Mucosa of stomach (tissue), 1 donor: ENCODE measurements around the gene ZNF280B.
"Not testable (repeated sequence)": the region's sequence is repeated elsewhere in the genome, so short reads cannot be mapped to it uniquely, and the experiment has no call there.

Experiments used
- H3K27me3 ChIP-seq: one replicate; pipeline ENCODE4 v1.7.0; 2013; ENCODE audit warnings: mild to moderate bottlenecking, low read length; ENCODE audit not compliant: control insufficient read depth, insufficient read depth
- H3K36me3 ChIP-seq: one replicate; pipeline ENCODE4 v1.7.0; 2013; ENCODE audit warnings: low read length; ENCODE audit not compliant: control insufficient read depth, insufficient read depth
- H3K4me1 ChIP-seq: one replicate; pipeline ENCODE4 v1.7.0; 2013; ENCODE audit warnings: mild to moderate bottlenecking, low read length; ENCODE audit not compliant: control insufficient read depth, insufficient read depth
- H3K4me3 ChIP-seq: one replicate; pipeline ENCODE4 v1.7.0; 2013; ENCODE audit warnings: low read length
- H3K9ac ChIP-seq: one replicate; pipeline ENCODE4 v1.7.0; 2013; ENCODE audit warnings: mild to moderate bottlenecking, low read length, moderate library complexity
- H3K9me3 ChIP-seq: one replicate; pipeline ENCODE4 v1.7.0; 2013; ENCODE audit warnings: mild to moderate bottlenecking, low read length, moderate library complexity; ENCODE audit not compliant: control insufficient read depth
- donor health status: Pancreatic carcinoma.

Gene ZNF280B

GRCh38 chr22:22532547-22533071 lies 24.1 kb upstream of the ZNF280B start:
- not testable (repeated sequence) for H3K9me3 ChIP-seq, H3K4me1 ChIP-seq, H3K4me3 ChIP-seq

GRCh38 chr22:22531770-22532546 lies 23.4 kb upstream of the ZNF280B start:
- H3K4me3 ChIP-seq: no peak overlapping the region
- H3K9me3 ChIP-seq: no peaks in the 10 kb centered on the region
- no peaks in the 10 kb centered on the region for H3K27me3 ChIP-seq
- H3K4me1 ChIP-seq: no peaks in the 10 kb centered on the region
- no peaks in the 10 kb centered on the region for H3K36me3 ChIP-seq
- H3K9ac ChIP-seq: no peak overlapping the region

More at GRCh38 chr22:22532547-22533071, 24.1 kb upstream of the ZNF280B start:
- H3K9ac ChIP-seq, H3K36me3 ChIP-seq, H3K27me3 ChIP-seq: not testable (repeated sequence)

GRCh38 chr22:22528780-22529179 lies 20.2 kb upstream of the ZNF280B start:
- Histone ChIP-seq H3K4me1 (no peaks in the 10 kb centered on the region), H3K9me3 (no peaks in the 10 kb centered on the region), H3K27me3 (no peaks in the 10 kb centered on the region), H3K36me3 (no peaks in the 10 kb centered on the region), H3K4me3 (no peak overlapping the region), H3K9ac (no peak overlapping the region)

- no peak overlapping the region for H3K9ac ChIP-seq
- H3K4me3 ChIP-seq: no peak overlapping the region
- H3K9me3 ChIP-seq: no peaks in the 10 kb centered on the region
- no peaks in the 10 kb centered on the region for H3K27me3 ChIP-seq
- H3K4me1 ChIP-seq: no peaks in the 10 kb centered on the region
- H3K36me3 ChIP-seq: no peaks in the 10 kb centered on the region
These were observed 18.8 kb upstream of the ZNF280B start for GRCh38 chr22:22527312-22527711.

GRCh38 chr22:22526125-22526912 lies 17.8 kb upstream of the ZNF280B start:
- Histone ChIP-seq H3K9ac (no peak overlapping the region), H3K9me3 (no peaks in the 10 kb centered on the region), H3K36me3 (no peaks in the 10 kb centered on the region), H3K27me3 (no peaks in the 10 kb centered on the region), H3K4me3 (no peak overlapping the region), H3K4me1 (no peaks in the 10 kb centered on the region)

GRCh38 chr22:22523494-22523893 lies 15.0 kb upstream of the ZNF280B start:
- Histone ChIP-seq H3K9me3 (no peaks in the 10 kb centered on the region), H3K4me3 (no peak overlapping the region), H3K9ac (no peak overlapping the region), H3K36me3 (no peaks in the 10 kb centered on the region), H3K27me3 (no peaks in the 10 kb centered on the region), H3K4me1 (peaks cover 4% of the 10 kb centered on the region)

GRCh38 chr22:22521631-22522030 lies 13.1 kb upstream of the ZNF280B start:
- no peak overlapping the region for H3K4me3 ChIP-seq
- H3K9ac ChIP-seq: no peak overlapping the region
- H3K36me3 ChIP-seq: no peaks in the 10 kb centered on the region
- no peaks in the 10 kb centered on the region for H3K27me3 ChIP-seq
- H3K9me3 ChIP-seq: no peaks in the 10 kb centered on the region
- peaks cover 4% of the 10 kb centered on the region for H3K4me1 ChIP-seq

GRCh38 chr22:22520667-22521602 lies 12.4 kb upstream of the ZNF280B start:
- Histone ChIP-seq H3K4me1 (peaks cover 4% of the 10 kb centered on the region), H3K9ac (no peak overlapping the region), H3K27me3 (no peaks in the 10 kb centered on the region), H3K36me3 (no peaks in the 10 kb centered on the region), H3K9me3 (no peaks in the 10 kb centered on the region), H3K4me3 (no peak overlapping the region)

- peaks cover 4% of the 10 kb centered on the region for H3K4me1 ChIP-seq
- H3K9ac ChIP-seq: no peak within 1 kb of the TSS
- H3K36me3 ChIP-seq: no peaks in the 10 kb centered on the region
- H3K27me3 ChIP-seq: no peaks in the 10 kb centered on the region
- H3K4me3 ChIP-seq: no peak within 1 kb of the TSS
- H3K9me3 ChIP-seq: no peaks in the 10 kb centered on the region
These were observed 11.6 kb upstream of the ZNF280B start, which contains the start of gene ZNF280A for GRCh38 chr22:22520020-22520656. Gene ZNF280A, minus strand, starts transcription at chr22:22520270. Its CDS starts 4,640 bp downstream, at chr22:22515630.

- Histone ChIP-seq H3K4me1 (peaks cover 4% of the 10 kb centered on the region), H3K9ac (no peak overlapping the region)
These were observed 11.0 kb upstream of the ZNF280B start for GRCh38 chr22:22519591-22519990.

GRCh38 chr22:22516992-22517391 lies 8.4 kb upstream of the ZNF280B start:
- no peak overlapping the region for H3K9ac ChIP-seq
- H3K36me3 ChIP-seq: no peaks in the 10 kb centered on the region
- peaks cover 4% of the 10 kb centered on the region for H3K4me1 ChIP-seq
- H3K9me3 ChIP-seq: no peaks in the 10 kb centered on the region
- H3K27me3 ChIP-seq: no peaks in the 10 kb centered on the region
- no peak overlapping the region for H3K4me3 ChIP-seq

More at GRCh38 chr22:22519591-22519990, 11.0 kb upstream of the ZNF280B start:
- Histone ChIP-seq H3K27me3 (no peaks in the 10 kb centered on the region), H3K36me3 (no peaks in the 10 kb centered on the region), H3K4me3 (no peak overlapping the region), H3K9me3 (no peaks in the 10 kb centered on the region)
